IPS DF 6.9 (cell line): ENCODE data around the gene RAD23B.
"Not testable (repeated sequence)": the region's sequence is repeated elsewhere in the genome, so short reads cannot be mapped to it uniquely, and the experiment has no call there.

Experiments
- DNase-seq: peaks from one replicate; pipeline ENCODE4 v3.0.0-alpha.2; 2013; ENCODE audit warnings: low read depth, low spot score
- H3K27ac ChIP-seq: one replicate; pipeline ENCODE4 v1.5.1; 2013; ENCODE audit warnings: low read length, control low read depth
- H3K27me3 ChIP-seq: 2 replicates; pipeline ENCODE4 v1.6.1; 2013; ENCODE audit warnings: mild to moderate bottlenecking, low read length; ENCODE audit not compliant: control insufficient read depth, insufficient read depth
- H3K36me3 ChIP-seq: 2 replicates; pipeline ENCODE4 v1.6.1; 2013; ENCODE audit warnings: low read length; ENCODE audit not compliant: control insufficient read depth, insufficient read depth
- H3K4me1 ChIP-seq: 2 replicates; pipeline ENCODE4 v1.6.1; 2013; ENCODE audit warnings: low read length; ENCODE audit not compliant: control insufficient read depth, insufficient read depth
- H3K4me3 ChIP-seq: 2 replicates; pipeline ENCODE4 v1.5.1; 2013; ENCODE audit warnings: mild to moderate bottlenecking, low read length
- H3K9me3 ChIP-seq: 2 replicates; pipeline ENCODE4 v1.6.1; 2013; ENCODE audit warnings: low read length, inconsistent platforms; ENCODE audit not compliant: control insufficient read depth, insufficient read depth
- WGBS: extraction: QIAGEN DNeasy Blood & Tissue Kit; methylation state at CpG from one replicate; pipeline ENCODE4 v1.1.7; 2013; ENCODE audit warnings: mixed read lengths, missing lambda C conversion rate; ENCODE audit not compliant: insufficient read length, insufficient coverage; 5-methylcytosine and 5-hydroxymethylcytosine counted together

The RAD23B gene

GRCh38 chr9:107249131-107249533 lies 33.9 kb upstream of the RAD23B start:
- no peaks in the 10 kb centered on the region for H3K9me3 ChIP-seq
- H3K27ac ChIP-seq, result no peak overlapping the region
- no peak for DNase-seq
- WGBS, result no CpG with 5 or more reads among the region's 2 CpGs
- no peak overlapping the region for H3K4me3 ChIP-seq
- no peaks in the 10 kb centered on the region for H3K36me3 ChIP-seq
- H3K4me1 ChIP-seq, result no peaks in the 10 kb centered on the region
- no peaks in the 10 kb centered on the region for H3K27me3 ChIP-seq

DNA sequence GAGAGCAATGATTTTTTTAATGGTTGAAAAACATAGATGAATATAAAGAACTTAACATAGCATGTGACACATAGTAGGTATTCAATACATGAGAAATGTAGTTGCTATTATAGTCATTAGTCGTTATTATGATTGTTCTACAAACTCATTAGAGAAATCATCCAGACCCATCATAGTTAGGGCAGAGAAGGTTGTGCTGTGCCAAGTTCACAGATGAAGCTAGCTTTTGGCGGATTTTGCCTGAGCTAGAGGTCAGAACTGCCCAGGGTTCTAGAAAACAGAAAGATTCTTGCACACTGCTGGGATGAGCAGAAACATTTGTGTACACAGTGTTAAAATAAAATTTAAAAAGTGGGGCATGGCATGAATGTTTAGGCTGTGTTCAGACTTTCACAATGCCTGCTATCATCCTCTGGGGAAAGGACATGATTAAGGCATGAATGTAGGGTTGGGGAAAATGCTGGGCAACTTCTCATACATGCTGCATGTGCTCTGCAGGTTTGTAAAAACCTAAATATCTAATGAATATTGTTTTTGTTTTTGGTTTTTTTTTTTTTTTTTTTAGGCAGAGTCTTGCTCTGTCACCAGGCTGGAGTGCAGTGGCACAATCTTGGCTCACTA lies 33.3 kb upstream of the RAD23B start:
- Histone ChIP-seq H3K27me3 (no peaks in the 10 kb centered on the region), H3K9me3 (no peaks in the 10 kb centered on the region), H3K27ac (no peak overlapping the region), H3K4me3 (no peak overlapping the region), H3K4me1 (no peaks in the 10 kb centered on the region), H3K36me3 (no peaks in the 10 kb centered on the region)
- no CpG with 5 or more reads among the region's 2 CpGs for WGBS
- DNase-seq, result no peak

GRCh38 chr9:107251756-107252322 lies 31.2 kb upstream of the RAD23B start:
- no peaks in the 10 kb centered on the region for H3K9me3 ChIP-seq
- H3K27ac ChIP-seq, result no peak overlapping the region
- H3K4me1 ChIP-seq, result no peaks in the 10 kb centered on the region
- no peaks in the 10 kb centered on the region for H3K27me3 ChIP-seq
- no peak for DNase-seq
- WGBS, result no CpG with 5 or more reads among the region's 4 CpGs
- H3K4me3 ChIP-seq, result no peak overlapping the region
- H3K36me3 ChIP-seq, result no peaks in the 10 kb centered on the region

- no peak for DNase-seq
- Histone ChIP-seq H3K4me1 (no peaks in the 10 kb centered on the region), H3K9me3 (no peaks in the 10 kb centered on the region), H3K4me3 (no peak overlapping the region), H3K36me3 (no peaks in the 10 kb centered on the region), H3K27ac (no peak overlapping the region), H3K27me3 (no peaks in the 10 kb centered on the region)
- WGBS, result no CpG with 5 or more reads among the region's 3 CpGs
Observed at GRCh38 chr9:107258919-107259318, 24.2 kb upstream of the RAD23B start.

- DNase-seq, H3K27me3 ChIP-seq, H3K4me1 ChIP-seq, H3K9me3 ChIP-seq, H3K27ac ChIP-seq, H3K4me3 ChIP-seq, H3K36me3 ChIP-seq: not testable (repeated sequence)
- WGBS, result no CpG with 5 or more reads among the region's 13 CpGs
Observed at GRCh38 chr9:107259751-107260313, 23.2 kb upstream of the RAD23B start.

DNA sequence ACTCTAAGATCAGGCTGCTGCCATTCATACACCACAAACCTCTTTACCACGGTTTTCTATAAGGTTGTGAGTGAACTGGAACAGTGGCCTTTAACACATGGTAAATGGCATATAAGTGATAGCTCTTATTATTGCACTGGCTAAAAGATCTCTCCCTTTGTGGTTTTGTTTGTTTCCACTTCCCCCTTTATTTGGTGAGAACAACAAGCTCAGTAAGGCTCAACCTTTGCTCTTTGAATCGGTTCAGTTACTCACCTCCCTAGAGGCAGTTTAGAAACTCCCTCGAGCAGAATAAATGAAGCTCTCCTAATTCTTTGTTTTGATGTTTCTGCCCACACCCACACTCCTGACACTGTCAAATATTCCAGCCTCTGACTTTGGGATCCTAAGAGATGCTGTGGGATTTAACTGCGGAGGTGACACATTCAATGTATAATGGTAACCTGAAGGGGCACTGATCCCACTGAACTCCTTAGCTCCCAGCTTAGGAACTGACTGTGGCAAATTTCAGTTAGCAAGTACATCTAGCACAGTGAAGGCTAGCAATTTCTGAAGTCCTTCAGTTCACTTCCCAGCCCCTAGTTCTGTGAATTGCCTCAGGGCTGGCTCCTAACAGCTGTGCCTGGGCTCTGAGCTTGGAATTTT lies 22.5 kb upstream of the RAD23B start:
- no peak overlapping the region for H3K4me3 ChIP-seq
- no peak for DNase-seq
- H3K27ac ChIP-seq, result no peak overlapping the region
- H3K27me3 ChIP-seq, result no peaks in the 10 kb centered on the region
- WGBS, result no CpG with 5 or more reads among the region's 4 CpGs
- H3K9me3 ChIP-seq, result no peaks in the 10 kb centered on the region
- H3K4me1 ChIP-seq, result no peaks in the 10 kb centered on the region
- H3K36me3 ChIP-seq, result no peaks in the 10 kb centered on the region

DNA sequence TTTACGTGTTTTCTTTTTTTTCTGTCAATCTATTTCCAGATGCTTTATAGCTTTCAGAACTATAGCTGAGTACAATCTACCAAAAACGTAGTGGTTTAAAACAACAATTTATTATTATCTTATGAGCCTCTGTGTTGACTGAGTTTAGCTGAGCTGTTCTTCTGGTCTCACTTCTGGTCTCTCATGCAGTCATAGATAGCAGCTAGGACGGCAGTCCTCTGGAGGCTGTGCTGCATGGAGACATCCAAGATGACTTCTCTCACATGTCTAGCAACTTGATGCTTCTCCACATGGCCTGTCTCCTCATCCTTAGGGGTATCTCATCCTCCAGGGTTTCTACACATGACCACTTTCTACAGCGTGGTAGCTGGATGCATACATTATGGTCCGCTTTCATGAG lies 22.0 kb upstream of the RAD23B start:
- WGBS, result no CpG with 5 or more reads among the region's 5 CpGs
- Histone ChIP-seq H3K4me3 (no peak overlapping the region), H3K27ac (no peak overlapping the region)

DNA sequence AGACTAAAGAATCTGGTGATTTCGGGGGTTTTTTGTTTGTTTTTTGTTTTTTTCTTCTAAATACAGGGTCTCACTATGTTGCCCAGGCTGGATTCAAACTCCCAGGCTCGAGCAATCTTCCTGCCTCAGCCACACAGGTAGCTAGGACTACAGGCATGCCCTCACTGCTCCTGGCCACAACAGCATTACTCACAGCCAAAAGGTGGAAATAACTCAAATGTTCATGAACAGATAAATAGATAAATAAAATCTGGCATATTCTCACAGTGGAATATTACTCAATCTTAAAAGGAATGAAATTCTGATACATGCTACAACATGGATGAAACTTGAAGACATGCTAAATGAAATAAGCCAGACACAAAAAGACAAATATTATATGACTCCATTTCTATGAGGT lies 19.8 kb upstream of the RAD23B start:
- Histone ChIP-seq H3K4me1 (no peaks in the 10 kb centered on the region), H3K27me3 (no peaks in the 10 kb centered on the region), H3K9me3 (no peaks in the 10 kb centered on the region), H3K36me3 (no peaks in the 10 kb centered on the region), H3K4me3 (no peak overlapping the region), H3K27ac (no peak overlapping the region)
- DNase-seq, result no peak
- WGBS, result no CpG with 5 or more reads among the region's 2 CpGs

More for the DNA sequence above, 22.0 kb upstream of the RAD23B start:
- H3K4me1 ChIP-seq, result no peaks in the 10 kb centered on the region
- no peaks in the 10 kb centered on the region for H3K36me3 ChIP-seq
- H3K27me3 ChIP-seq, result no peaks in the 10 kb centered on the region
- no peaks in the 10 kb centered on the region for H3K9me3 ChIP-seq
- no peak for DNase-seq

GRCh38 chr9:107266624-107267368 lies 16.3 kb upstream of the RAD23B start:
- H3K27ac ChIP-seq, result no peak overlapping the region
- H3K36me3 ChIP-seq, result no peaks in the 10 kb centered on the region
- H3K9me3 ChIP-seq, result no peaks in the 10 kb centered on the region
- no peak for DNase-seq
- WGBS, result no CpG with 5 or more reads among the region's 7 CpGs
- H3K4me1 ChIP-seq, result no peaks in the 10 kb centered on the region
- no peaks in the 10 kb centered on the region for H3K27me3 ChIP-seq
- no peak overlapping the region for H3K4me3 ChIP-seq

DNA sequence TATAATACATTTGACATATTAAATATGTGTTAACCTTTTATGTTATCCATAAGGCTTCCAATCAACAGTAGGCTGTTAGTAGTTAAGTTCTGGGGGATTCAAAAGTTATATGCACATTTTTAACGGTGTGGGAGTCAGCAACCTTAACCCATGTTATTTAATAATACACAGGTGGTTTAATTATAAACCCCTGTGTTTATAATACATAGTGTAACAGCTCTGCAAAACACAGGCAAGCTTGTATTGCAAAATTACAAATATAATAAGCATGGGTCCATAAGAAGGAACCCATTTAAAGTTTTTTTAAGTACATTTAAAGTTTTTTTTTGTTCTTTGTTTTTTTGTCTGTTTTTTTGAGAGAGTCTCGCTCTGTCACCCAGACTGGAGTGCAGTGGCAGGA lies 14.5 kb upstream of the RAD23B start:
- Histone ChIP-seq H3K27ac (no peak overlapping the region), H3K4me1 (no peaks in the 10 kb centered on the region), H3K9me3 (no peaks in the 10 kb centered on the region), H3K36me3 (no peaks in the 10 kb centered on the region), H3K27me3 (no peaks in the 10 kb centered on the region), H3K4me3 (no peak overlapping the region)
- no CpG with 5 or more reads among the region's 2 CpGs for WGBS
- DNase-seq, result no peak
